HG03095 (cell line): ENCODE measurements around the gene AGAP1.

Source experiments
- ATAC-seq: cut with Tn5 transposase; IDR thresholded peaks from one replicate; pipeline ENCODE4 v1.9.1; 2021; ENCODE audit warnings: moderate library complexity; ENCODE audit not compliant: unreplicated experiment

Gene AGAP1

DNA sequence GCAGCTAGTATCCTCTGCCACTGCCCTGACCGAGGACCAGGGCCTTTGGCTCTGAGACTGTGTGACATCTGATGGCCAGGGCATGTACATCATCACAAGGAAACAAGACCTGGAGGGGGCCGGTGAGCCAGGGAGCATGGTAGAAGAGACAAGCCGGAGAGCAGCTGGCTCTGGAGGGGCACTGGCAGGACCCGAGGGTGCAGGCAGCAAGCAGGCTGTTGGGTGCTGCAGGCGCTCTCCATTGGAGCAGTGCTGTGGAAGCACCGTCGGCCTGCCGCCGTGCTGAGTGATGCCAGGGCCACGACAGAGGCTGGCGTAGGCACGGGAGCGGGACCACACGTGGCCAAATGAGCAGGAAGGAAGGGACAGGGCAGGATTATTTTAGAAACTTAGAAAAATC is 339.1 kb downstream of the AGAP1 start:
- no peak for ATAC-seq

DNA sequence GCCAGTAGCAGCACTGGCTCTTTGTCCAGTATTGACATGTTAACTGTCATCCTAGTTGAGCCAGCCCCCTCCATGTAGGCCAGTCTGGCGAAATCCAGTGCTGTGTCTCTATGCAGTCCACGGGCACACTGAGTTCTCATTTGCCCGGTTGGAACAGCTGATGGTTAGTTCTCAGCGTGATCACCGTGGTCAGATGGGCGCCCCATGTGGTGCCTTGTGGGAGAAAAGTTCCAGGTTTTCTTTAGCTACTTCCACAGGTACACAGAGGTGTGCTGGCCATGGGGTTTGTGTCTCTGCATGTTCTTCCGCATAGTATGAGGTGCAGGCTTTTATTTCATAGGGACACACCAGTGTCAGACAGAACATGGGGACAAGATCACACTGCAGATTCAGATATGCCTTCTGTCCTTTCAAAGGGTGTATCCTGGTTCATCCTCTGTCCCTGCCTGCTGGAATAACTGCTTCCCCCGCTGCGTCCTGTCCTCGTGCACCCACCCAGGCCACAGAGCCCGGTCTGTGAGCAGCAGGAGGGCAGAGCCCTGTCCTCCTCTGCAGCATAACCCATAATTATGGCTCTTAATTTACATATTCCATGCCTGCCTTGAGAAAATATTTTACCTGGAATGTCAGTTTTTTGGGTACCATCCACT is 340.3 kb downstream of the AGAP1 start:
- ATAC-seq = no peak

- no peak for ATAC-seq
Observed at GRCh38 chr2:235834781-235835180, 340.9 kb downstream of the AGAP1 start.

DNA sequence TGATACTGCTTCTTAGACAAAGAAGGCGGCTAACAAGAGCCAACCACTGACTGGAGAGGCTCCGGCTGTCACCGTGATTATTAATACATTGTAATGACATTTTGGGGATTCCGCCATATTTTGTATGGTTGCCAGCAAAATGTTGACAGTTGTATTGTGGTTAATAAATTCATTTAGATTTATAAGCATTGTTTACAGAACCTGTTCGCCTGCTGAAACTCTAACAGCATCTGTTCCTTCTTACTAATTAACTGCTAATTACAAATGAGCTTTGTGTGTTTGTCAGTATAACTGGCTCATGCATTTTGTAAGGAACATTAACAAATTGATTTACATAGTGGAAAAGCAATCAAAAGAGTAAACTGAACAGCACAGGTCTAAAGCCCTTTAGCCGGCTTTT is 342.0 kb downstream of the AGAP1 start:
- no peak for ATAC-seq

DNA sequence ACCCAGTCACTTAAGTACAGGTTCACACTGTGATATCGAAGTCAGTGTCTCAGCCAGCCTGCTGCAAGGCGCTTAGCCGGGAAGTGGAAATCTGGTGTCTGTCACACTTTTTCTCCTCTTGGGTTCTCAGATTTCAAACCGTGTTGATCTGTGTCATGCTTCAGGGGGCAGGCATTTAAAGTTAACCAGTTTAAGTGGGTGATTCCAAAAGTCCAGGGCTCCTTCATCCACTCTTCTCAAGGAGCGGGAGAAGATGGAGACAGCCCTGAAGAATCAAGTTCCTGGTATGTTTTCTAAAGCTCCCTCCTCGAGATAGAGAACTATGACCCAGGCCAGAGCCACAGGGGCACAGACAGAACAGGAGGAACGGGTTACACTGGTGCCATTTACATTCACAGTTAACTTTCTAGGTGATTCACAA is 342.7 kb downstream of the AGAP1 start:
- ATAC-seq = no peak

DNA sequence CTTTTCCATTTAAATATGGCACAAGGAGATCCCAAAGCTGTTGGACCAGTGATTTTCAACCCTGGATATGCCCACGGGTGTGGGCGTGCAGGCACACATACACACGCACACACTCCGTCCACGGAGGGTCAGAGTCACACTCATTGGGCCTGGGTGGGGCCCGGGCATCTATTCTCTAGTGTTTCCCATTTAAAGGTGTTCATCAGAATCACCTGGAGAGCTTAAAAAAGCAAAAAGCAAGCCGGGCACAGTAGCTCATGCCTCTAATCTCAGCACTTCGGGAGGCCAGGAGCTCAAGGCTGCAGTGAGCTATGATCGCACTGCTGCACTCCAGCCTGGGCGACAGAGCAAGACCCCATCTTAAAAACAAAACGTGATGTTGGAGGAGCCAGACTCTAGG is 345.4 kb downstream of the AGAP1 start:
- no peak for ATAC-seq

GRCh38 chr2:235839974-235840373 is 346.1 kb downstream of the AGAP1 start:
- ATAC-seq = no peak

GRCh38 chr2:235841863-235842262 is 348.0 kb downstream of the AGAP1 start:
- no peak for ATAC-seq

GRCh38 chr2:235842941-235843340 is 349.1 kb downstream of the AGAP1 start:
- no peak for ATAC-seq

DNA sequence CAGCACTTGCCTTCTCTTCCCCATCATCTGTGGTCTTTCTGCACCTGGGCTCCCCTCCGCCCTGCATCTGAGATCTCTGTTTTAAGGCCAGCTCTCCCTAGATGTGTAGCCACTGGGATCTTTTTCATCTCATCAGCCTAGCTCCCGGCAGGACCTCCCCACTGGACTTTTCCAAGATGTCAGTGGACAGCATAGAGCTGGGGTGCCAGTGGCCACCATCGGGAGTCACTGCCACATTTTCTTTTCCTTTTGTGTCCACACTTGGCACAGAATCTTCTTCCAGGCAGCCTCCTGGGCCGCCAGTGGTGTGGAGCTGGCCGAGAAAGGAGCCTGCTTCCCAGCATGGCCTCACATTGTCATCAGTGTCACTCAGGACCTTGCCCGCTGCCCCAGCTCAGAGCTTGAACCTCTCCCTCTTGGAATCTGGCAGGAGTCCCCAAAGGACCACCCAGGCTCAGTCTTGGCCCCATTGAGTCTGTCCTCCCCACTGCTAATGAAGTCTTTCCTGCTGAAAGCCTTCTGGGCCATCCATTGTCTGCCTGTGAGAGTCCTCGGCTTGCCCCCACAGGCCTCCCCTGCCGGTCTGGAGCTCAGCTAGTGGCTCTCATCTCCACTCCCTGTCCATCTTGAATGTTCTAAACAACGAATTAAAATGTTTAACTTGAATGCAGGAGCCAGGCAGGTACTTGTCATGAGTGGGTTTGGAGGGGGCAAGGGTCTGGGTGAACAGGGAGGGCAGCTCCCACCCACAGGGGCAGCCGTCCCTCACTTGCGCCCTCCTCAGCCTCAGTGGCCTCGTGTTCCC is 349.9 kb downstream of the AGAP1 start:
- no peak for ATAC-seq

DNA sequence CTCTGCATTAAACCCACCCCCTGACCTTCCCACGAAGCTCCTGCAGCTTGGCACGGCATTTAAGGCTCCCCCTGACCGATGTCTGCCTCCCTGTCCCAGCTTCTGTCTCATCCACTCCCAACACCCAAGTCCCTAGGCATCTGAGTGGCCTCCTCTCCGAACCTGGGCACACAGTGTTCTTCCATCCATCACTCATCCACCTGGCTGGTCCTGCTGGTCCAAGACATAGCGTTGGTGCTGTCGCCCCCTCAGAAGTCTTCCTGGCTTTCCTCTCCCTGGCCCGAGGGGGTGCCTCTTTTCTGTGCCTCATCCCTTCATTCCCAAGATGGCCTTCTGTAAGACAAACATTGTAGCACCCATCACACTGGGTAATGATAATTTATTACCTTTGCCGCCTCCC is 350.7 kb downstream of the AGAP1 start:
- ATAC-seq = no peak

- ATAC-seq = no peak
Observed at GRCh38 chr2:235845245-235845644, 351.4 kb downstream of the AGAP1 start.

DNA sequence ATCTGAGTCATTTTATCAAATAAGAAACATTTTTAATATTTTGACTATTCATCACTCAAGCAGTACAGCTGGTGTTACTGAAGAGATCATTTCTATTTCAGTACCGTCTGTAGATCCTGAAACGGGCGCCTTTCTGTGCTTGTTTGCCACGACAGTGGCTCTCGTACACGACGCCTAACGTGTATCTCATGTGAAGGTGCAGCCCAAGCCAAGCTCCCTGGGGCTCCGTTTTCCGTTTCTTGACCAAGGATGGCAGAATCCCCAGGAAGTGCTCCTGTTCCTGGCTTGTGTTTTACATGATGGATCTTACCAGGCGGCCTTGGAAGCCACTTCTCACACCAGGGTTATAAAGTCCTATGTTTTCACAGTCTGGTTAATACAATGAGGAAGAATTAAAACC is 353.7 kb downstream of the AGAP1 start:
- ATAC-seq = no peak

DNA sequence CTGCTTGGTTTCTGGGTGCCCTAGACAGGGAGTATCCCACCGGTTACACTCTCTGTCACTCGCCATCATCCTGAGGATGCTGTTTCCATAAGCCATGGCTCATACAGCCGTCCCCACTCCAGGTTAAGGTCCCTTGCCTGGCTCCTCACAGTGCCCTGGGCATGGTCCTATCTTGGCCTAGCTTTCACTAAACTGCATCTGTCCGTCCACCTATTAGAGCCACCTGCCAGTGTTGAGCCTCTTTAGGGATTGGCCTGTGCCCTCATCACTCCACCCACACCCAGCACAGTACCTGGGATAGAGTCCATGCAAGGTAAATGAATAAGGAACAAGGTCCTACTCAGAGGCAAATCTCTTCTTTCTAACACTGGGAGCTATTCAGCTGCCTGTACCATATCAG is 354.2 kb downstream of the AGAP1 start:
- ATAC-seq = no peak

GRCh38 chr2:235848946-235849345 is 355.1 kb downstream of the AGAP1 start:
- ATAC-seq = no peak

GRCh38 chr2:235849489-235849888 is 355.6 kb downstream of the AGAP1 start:
- ATAC-seq = no peak

GRCh38 chr2:235850289-235850688 is 356.4 kb downstream of the AGAP1 start:
- no peak for ATAC-seq

- no peak for ATAC-seq
Observed at GRCh38 chr2:235850771-235851551, 357.1 kb downstream of the AGAP1 start.

- no peak for ATAC-seq
Observed at GRCh38 chr2:235851828-235852525, 358.1 kb downstream of the AGAP1 start.

- no peak for ATAC-seq
Observed at GRCh38 chr2:235852526-235852920, 358.7 kb downstream of the AGAP1 start.

DNA sequence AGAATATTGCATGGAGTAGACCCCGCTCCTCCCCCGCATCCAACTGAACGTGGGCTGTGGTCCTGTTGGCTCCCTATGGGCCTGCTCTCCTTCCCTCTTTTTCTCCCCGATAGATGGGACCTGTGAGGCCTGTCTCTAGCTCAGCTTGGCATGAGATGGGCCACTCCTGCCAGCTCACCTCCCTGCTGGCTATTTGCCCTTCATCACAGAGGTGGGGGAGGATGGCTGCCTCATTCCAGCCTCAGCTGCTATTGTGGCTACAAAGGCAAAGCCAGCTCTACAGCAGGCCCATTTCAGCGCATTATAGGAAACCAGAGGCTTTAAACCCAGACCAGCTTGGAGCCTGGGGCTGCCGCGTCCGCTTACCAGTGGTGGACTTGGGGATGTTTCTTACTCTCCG is 360.4 kb downstream of the AGAP1 start:
- ATAC-seq = no peak
